Breast epithelium (tissue), 3 donors: ENCODE results near the gene CACHD1.

Source experiments
- POLR2AphosphoS5 ChIP-seq, 3 donors: sonication (generic); formaldehyde crosslinking; IDR thresholded peaks; one replicate each; pipeline ENCODE4 v1.6.1; 2017; ENCODE audit warnings: antibody characterized with exemption in 3 of 3
- TF ChIP-seq, protein P1 (sequence below), 3 donors: fragments of 450-650 bp; IDR thresholded peaks; one replicate each; pipeline ENCODE4 v1.5.1; 2016 to 2017; ENCODE audit warnings: antibody characterized with exemption in 3 of 3, mild to moderate bottlenecking in 3 of 3, moderate library complexity in 3 of 3

GRCh38 chr1:64527786-64528185 lies 57.9 kb downstream of the CACHD1 start:
- TF ChIP-seq, protein P1, sequence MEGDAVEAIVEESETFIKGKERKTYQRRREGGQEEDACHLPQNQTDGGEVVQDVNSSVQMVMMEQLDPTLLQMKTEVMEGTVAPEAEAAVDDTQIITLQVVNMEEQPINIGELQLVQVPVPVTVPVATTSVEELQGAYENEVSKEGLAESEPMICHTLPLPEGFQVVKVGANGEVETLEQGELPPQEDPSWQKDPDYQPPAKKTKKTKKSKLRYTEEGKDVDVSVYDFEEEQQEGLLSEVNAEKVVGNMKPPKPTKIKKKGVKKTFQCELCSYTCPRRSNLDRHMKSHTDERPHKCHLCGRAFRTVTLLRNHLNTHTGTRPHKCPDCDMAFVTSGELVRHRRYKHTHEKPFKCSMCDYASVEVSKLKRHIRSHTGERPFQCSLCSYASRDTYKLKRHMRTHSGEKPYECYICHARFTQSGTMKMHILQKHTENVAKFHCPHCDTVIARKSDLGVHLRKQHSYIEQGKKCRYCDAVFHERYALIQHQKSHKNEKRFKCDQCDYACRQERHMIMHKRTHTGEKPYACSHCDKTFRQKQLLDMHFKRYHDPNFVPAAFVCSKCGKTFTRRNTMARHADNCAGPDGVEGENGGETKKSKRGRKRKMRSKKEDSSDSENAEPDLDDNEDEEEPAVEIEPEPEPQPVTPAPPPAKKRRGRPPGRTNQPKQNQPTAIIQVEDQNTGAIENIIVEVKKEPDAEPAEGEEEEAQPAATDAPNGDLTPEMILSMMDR (IDR thresholded peaks at IDR 0.05): no peak
- no peak for TF ChIP-seq POLR2AphosphoS5 (IDR thresholded peaks at IDR 0.05)
